ENCODE results near the gene WNT9A.

Gene WNT9A

GRCh38 chr1:227925582-227926198, 22.0 kb downstream of the WNT9A start:
- TF ChIP-seq CTCF (IDR thresholded peaks at IDR 0.05), result no peak

- no peak for TF ChIP-seq CTCF (IDR thresholded peaks at IDR 0.05)
These were observed 22.7 kb downstream of the WNT9A start for GRCh38 chr1:227924833-227925574.

DNA sequence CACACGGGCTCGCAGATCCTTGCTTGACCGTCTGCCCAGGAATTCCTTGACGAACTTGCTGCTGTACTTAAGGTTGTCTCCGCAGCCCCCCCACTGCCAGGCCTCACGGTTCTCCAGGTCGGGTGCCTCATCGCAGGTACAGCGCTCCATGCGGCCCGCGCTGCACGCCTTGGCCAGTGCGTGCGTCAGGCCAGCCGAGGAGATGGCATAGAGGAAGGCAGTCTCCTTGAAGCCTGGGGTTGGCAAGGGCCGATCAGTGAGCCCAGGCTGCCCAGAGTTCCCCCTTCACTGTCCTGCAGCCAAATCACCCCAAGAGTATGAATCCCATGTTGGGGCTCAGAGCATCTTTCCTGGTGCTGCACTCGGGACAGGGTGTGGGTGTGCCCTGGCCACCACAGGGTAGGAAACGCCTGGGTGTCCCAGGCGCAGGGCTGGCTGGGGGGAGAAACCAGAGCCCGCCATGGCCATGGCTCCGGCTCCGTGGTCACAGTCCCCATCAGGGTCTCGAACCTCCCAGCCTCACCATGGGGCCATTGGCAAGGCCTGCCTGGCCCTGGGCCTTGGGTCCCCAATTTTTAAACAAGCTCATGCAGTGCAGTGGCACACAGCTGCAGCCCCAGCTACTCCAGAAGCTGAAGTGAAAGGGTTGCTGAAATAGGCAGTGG, 23.4 kb downstream of the WNT9A start:
- no peak for TF ChIP-seq CTCF (IDR thresholded peaks at IDR 0.05)

DNA sequence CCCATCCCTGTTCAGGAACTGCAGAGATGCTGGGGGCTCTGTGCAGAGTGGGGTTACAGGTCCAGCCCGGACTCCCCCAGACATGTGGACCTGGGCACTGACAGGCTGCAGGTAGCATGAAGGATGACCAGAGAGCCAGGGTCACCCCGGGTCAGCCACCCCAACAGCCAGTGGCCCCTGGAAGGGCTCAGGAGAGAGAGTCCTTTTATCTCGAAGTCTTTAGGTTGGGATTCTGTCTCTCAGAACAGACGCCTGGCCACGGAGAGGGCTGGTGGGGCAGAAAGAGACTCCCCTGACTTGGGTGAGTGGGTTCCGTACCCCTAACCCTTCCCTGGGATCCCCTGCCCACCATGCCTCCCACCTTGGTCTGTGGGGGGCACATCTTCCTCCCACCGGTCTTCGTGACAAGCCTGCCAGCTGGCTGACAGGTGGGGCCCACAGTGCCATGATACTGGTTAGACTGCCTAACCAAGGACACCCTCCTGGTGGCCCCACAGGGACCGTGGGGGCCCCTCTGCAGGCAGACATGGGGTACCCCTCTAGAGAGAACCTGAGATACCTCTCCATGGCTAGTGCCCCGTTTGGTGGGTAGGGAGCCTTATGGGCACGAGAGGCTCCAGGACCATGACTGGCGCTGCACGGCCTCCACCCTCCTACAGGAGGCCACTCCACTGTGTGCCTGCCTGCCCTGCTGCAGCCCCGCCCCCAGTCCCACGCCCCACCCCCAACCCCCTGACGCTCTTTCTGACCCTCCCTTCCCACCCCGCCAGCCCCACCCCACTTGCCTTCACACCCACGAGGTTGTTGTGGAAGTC, 24.2 kb downstream of the WNT9A start:
- TF ChIP-seq CTCF (IDR thresholded peaks at IDR 0.05), result no peak

GRCh38 chr1:227922501-227923352, 25.0 kb downstream of the WNT9A start:
- no peak for TF ChIP-seq CTCF (IDR thresholded peaks at IDR 0.05)

- TF ChIP-seq CTCF (IDR thresholded peaks at IDR 0.05), result no peak
These were observed 26.1 kb downstream of the WNT9A start for GRCh38 chr1:227921461-227922185.

Data from LNCAP (cell line).